GM12801 (cell line): ENCODE data around the gene MRPS30.

Experiments used
- CTCF ChIP-seq: IDR thresholded peaks from one replicate; pipeline ENCODE4 v1.5.1; 2011; ENCODE audit warnings: control low read depth; ENCODE audit not compliant: insufficient read length; ENCODE audit errors: extremely low read depth

Gene MRPS30

DNA sequence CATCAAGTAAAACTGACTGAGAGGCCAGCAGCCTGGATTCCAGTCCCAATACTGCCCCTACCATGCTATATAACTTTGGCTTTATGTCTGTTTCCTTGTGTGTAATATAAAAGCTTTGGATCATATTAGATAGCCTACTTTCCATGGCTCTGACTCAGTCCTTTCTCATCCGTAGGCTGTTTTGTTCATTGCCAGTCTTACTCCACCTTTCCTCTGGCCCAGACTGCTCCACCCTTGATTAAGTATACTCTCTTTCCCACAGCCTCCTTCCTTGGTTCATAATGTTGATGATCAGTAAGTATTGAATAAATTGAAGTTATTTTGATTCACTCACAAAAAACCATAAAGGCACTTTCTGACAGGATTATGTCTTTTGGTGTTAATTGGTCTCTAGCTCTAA lies 1.5 kb upstream of the MRPS30 start:
- TF ChIP-seq CTCF: no peak

DNA sequence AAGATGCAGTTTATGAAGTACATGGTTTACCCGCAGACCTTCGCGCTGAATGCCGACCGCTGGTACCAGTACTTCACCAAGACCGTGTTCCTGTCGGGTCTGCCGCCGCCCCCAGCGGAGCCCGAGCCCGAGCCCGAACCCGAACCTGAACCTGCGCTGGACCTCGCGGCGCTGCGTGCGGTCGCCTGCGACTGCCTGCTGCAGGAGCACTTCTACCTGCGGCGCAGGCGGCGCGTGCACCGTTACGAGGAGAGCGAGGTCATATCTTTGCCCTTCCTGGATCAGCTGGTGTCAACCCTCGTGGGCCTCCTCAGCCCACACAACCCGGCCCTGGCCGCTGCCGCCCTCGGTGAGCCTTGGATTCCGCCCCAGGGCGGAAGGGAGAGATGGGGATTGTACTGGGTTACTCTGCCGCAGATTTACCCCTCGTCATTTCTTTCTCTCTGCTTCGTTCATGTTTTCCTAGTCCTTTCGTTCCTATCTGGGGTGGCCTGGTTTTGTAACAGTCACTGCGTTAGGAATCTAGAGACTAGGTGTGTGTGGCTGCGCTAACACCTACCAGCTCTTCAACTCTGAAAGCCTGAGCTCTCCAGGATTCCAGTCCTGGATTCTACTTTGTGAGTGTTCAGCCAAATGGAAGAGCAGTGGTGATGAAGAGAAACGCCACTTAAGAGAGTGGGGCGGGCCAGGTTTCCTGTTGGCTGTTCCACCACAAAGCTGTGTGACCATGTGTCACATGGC lies 638 bp downstream of the MRPS30 start:
- TF ChIP-seq CTCF: no peak

GRCh38 chr5:44809956-44810420 lies 1.2 kb downstream of the MRPS30 start:
- no peak for TF ChIP-seq CTCF

GRCh38 chr5:44814761-44815160 lies 6.0 kb downstream of the MRPS30 start:
- TF ChIP-seq CTCF: no peak

- no peak for TF ChIP-seq CTCF
Measured at GRCh38 chr5:44821164-44821563, 12.4 kb downstream of the MRPS30 start.

DNA sequence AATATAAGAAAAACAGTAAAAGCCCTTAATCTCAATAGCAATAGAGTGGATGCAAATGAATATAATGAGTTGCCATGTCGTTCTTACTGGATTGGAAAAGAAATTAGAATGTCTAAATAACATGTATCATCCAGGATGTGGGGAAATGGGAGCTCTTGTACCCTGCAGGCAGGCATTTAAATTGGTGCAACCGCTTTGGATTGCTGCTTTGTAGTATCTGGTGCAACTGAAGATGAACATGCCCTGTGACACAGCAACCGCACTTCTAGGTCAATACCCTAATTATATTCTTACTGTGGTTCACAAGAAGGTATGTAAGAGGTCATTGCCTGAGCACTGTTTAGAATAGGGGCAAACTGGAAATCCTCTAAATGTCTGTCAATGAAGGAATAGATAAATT lies 18.9 kb downstream of the MRPS30 start:
- TF ChIP-seq CTCF: no peak

DNA sequence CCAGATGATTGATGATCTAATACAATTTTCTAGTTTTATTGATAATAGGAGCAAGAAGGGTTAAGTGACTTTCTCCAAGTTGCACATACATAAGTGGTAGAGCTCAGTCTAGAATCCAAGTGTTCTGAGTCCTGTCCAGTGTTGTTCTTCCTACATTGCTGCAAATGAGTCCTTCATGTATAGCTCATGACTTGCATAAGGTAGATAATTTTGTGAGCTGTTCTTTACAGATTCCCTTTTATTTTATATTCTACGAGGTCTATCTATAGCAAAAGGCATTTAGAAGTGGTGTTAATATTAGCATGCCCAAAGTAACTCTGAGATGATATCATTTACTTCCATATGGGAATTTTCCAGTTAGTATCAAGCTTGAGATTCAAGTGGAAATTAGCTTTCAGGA lies 20.0 kb downstream of the MRPS30 start:
- TF ChIP-seq CTCF: no peak
